IPS-NIHi7 (cell line): ENCODE data around the gene RRAD.
"Not testable (repeated sequence)": the region's sequence is repeated elsewhere in the genome, so short reads cannot be mapped to it uniquely, and the experiment has no call there.

Source experiments
- DNase-seq: peaks from one replicate; pipeline ENCODE4 v3.0.0; 2012; ENCODE audit warnings: mixed read lengths; ENCODE audit errors: extremely low spot score

The RRAD gene

GRCh38 chr16:66950971-66951790, 25.8 kb upstream of the RRAD start:
- DNase-seq: no peak

GRCh38 chr16:66950437-66950836, 25.1 kb upstream of the RRAD start:
- DNase-seq: no peak

GRCh38 chr16:66949472-66949871, 24.1 kb upstream of the RRAD start:
- no peak for DNase-seq

- no peak for DNase-seq
Measured at GRCh38 chr16:66948837-66949225, 23.5 kb upstream of the RRAD start.

GRCh38 chr16:66948134-66948836, 22.9 kb upstream of the RRAD start:
- no peak for DNase-seq

- peak; percentile 87 for DNase-seq
Measured at GRCh38 chr16:66947302-66948065, 22.1 kb upstream of the RRAD start.

GRCh38 chr16:66946974-66947301, 21.6 kb upstream of the RRAD start:
- DNase-seq: no peak

- DNase-seq: no peak
Measured at GRCh38 chr16:66946541-66946940, 21.2 kb upstream of the RRAD start.

- no peak for DNase-seq
Measured at GRCh38 chr16:66945939-66946338, 20.6 kb upstream of the RRAD start.

GRCh38 chr16:66944971-66945370, 19.6 kb upstream of the RRAD start:
- not testable (repeated sequence) for DNase-seq

- no peak for DNase-seq
Measured at GRCh38 chr16:66944054-66944441, 18.7 kb upstream of the RRAD start.

GRCh38 chr16:66943426-66944053, 18.2 kb upstream of the RRAD start:
- no peak for DNase-seq

- no peak for DNase-seq
Measured at GRCh38 chr16:66942981-66943380, 17.6 kb upstream of the RRAD start.

- no peak for DNase-seq
Measured at GRCh38 chr16:66940236-66940635, 14.9 kb upstream of the RRAD start.

GRCh38 chr16:66939366-66939765, 14.0 kb upstream of the RRAD start:
- no peak for DNase-seq

GRCh38 chr16:66937725-66938337, 12.5 kb upstream of the RRAD start:
- DNase-seq: no peak

- DNase-seq: no peak
Measured at GRCh38 chr16:66936889-66937554, 11.7 kb upstream of the RRAD start.

- no peak for DNase-seq
Measured at GRCh38 chr16:66936462-66936861, 11.1 kb upstream of the RRAD start.

- no peak for DNase-seq
Measured at GRCh38 chr16:66935314-66936011, 10.1 kb upstream of the RRAD start, which contains the start of gene CES2. CES2 (plus strand) TSS chr16:66935516; CDS start chr16:66935636, 120 bp downstream.

- not testable (repeated sequence) for DNase-seq
Measured at GRCh38 chr16:66934839-66935313, 9.5 kb upstream of the RRAD start.
